Activated naive CD4-positive, alpha-beta T cell treated with anti-CD3 and anti-CD28 coated beads, Interleukin-2, amount 50 U/mL, for 16 hours (primary cell): ENCODE data around the gene MRE11.
"Not testable (repeated sequence)": the region's sequence is repeated elsewhere in the genome, so short reads cannot be mapped to it uniquely, and the experiment has no call there.

Experiments used
- DNase-seq: peaks from one replicate; pipeline ENCODE4 v3.0.0-alpha.2; 2020

MRE11 gene

GRCh38 chr11:94418123-94418765 is 75.4 kb downstream of the MRE11 start:
- no peak for DNase-seq

DNA sequence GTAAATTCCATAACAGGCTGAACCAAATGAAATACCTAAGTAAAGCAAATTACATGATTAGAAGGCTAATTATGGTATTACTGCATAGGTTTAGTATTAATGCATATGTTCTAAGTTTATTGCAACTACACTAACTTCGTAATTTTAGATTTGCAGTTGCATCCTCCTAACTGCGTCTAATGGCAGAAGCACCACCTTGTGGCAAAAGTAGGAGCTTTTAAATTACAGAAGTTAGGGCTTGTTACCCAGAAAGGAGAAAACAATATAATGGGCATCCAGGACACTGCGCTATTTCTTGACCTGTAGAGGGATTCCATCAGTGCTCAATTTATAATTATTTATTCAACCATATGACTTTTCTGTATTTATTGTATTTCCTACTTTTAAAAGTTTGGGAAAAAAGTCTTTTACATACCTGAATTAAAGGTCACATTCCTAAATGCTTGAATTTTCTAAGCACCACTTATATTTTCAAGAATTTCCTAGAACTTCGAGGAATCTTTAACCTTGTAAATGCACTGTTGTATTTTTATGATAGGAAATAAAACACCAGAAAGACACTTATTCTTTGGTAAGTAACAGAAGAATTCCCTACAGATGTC is 76.2 kb downstream of the MRE11 start:
- DNase-seq = no peak

- no peak for DNase-seq
Measured at GRCh38 chr11:94405062-94405833, 88.4 kb downstream of the MRE11 start.

DNA sequence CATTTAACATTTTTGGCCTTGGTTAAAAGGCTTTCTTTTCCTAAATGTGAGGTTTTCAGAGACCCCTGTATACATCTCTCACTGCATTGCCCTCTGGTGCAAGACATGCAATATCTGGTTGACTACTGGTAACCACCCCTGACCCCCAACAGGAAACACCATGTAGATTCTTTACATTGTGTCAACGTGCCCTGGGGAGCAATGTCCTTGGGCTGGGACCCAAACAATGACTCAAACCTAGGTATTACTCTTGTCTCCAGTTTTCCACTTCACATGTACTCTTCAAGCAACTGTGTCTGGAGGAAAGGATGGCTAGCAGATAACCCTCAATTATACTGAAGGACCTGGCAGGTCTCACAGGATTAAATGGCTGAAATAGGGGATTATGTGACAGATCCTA is 91.3 kb downstream of the MRE11 start:
- DNase-seq = no peak

GRCh38 chr11:94401773-94402265 is 91.8 kb downstream of the MRE11 start:
- no peak for DNase-seq

- DNase-seq = no peak
Measured at GRCh38 chr11:94400839-94401772, 92.5 kb downstream of the MRE11 start, which contains the start of gene GPR83. Gene GPR83 (minus strand): TSS chr11:94401419. CDS start chr11:94401247, 172 bp downstream.

DNA sequence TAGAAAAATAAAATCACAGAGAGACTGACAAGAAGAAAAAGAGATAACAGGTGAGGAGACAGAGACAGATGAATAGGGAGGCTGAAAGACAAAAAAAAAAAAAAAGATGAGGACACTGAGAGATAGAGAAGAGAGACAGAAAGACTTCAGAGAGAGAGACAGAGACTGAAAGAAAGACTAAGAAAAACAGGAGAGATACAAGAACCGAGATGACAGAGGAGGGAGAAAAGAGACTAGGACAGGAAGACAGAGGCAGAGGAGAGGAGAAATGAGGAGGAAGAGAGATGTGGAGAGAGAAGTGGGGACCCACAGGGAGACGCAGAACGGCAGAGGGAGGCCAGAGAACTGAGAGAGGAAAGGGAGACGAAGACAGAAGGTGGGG is 93.2 kb downstream of the MRE11 start:
- no peak for DNase-seq

GRCh38 chr11:94400050-94400449 is 93.6 kb downstream of the MRE11 start:
- no peak for DNase-seq

GRCh38 chr11:94398101-94398500 is 95.5 kb downstream of the MRE11 start:
- DNase-seq = no peak

- DNase-seq = no peak
Measured at GRCh38 chr11:94396282-94396681, 97.4 kb downstream of the MRE11 start.

DNA sequence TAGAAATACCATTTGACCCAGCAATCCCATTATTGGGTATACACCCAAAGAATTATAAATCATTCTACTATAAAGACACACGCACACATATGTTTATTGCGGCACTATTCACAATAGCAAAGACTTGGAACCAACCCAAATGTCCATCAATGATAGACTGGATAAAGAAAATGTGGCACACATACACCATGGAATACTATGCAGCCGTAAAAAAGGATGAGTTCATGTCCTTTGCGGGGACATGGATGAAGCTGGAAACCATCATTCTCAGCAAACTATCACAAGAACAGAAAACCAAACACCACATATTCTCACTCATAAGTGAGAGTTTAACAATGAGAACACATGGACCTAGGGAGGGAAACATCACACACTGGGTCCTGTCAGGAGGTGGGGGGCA is 101.7 kb downstream of the MRE11 start:
- not testable (repeated sequence) for DNase-seq

DNA sequence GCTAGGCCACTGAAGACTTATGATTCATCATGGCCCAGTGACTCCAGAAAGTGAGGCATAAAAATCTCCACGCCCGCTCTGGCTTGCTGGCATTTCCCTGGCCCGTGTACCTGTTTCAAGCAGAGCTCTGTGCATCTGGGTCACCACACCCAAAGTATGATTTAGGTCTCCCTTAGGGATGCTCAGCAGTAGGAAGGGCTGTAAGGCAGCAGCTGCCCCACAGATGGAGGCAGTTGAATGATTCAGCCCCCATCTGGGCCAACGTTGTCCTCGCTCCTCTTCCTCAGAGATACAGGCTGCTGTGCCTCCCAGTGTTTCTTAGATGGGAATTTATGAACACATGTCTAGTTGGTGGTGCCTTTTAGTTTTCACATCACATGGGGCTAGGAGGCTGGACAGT is 114.0 kb downstream of the MRE11 start:
- DNase-seq = no peak

GRCh38 chr11:94376841-94377240 is 116.8 kb downstream of the MRE11 start:
- no peak for DNase-seq

DNA sequence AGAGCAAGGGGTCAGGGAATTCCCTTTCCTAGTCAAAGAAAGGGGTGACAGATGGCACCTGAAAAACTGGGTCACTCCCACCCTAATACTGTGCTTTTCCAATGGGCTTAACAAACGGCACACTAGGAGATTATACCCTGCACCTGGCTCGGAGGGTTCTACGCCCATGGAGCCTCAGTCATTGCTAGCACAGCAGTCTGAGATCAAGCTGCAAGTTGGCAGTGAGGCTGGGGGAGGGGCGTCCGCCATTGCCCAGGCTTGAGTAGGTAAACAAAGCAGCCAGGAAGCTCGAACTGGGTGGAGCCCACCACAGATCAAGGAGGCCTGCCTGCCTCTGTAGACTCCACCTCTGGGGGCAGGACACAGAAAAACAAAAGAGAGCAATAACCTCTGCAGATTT is 123.1 kb downstream of the MRE11 start:
- not testable (repeated sequence) for DNase-seq
